Measurements from ENCODE around the gene FRMD8. TPM values are rescaled to one million over a fixed set of nuclear protein-coding genes. Genes with fewer than 3 reads are reported as not detected.

Gene FRMD8
- total RNA-seq, 2 donors from 2014 or later, result 27.4 to 29.6 TPM

DNA sequence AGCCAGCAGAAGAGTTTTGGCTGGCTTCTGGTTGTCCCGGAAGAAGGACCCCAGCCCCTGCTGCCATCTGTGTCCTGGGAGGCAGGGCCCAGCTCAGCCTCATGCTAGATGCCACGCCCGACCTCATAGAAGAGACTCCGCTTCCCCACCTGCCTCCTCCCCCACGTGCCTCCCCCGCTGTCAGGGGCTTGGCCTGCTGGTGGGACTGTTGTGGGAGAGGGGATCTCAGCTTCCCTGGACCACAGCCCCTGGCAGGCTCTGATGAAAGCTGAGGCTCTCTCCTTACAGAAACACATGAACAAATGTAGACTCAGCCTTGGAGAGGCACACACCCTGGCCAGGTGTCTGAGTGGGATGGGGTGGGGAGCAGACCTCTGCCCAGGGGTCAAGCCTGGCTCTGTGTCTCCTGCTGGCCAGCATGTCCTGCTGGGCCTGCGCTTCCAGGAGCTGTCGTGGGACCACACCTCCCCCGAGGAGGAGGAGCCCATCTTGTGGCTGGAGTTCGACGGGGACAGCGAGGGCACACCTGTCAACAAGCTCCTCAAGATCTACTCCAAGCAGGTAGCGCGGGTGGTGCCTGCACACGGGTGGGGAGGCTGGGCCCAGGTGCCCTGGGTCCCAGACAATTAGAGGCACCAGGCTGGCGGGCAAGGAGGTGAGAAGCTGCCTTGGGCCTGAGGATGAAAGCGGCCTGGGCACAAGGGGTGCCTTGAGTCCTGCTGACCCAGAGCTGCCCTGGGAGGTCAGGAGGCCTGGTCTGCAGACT lies 14.1 kb downstream of the FRMD8 start:
- H3K4me3 Mint-ChIP-seq, result no peak overlapping the region
- no peak overlapping the region for H3K27ac Mint-ChIP-seq
- H3K36me3 Mint-ChIP-seq (ENCODE audit: low read depth), result peaks cover 49% of the 10 kb centered on the region
- H3K9ac ChIP-seq (ENCODE audit: extremely low read depth, low read length, poor library complexity, severe bottlenecking), result no peak overlapping the region
- WGBS, 2 experiments (ENCODE audit: insufficient coverage in 1 of 2, insufficient read length in 1 of 2), result 92 to 94% methylated on average over 7 to 16 of the region's 17 CpGs
- no peaks in the 10 kb centered on the region for H3K9me3 Mint-ChIP-seq
- no peak overlapping the region for H3K27ac ChIP-seq (ENCODE audit: low read depth, low read length)
- TF ChIP-seq, protein P1, sequence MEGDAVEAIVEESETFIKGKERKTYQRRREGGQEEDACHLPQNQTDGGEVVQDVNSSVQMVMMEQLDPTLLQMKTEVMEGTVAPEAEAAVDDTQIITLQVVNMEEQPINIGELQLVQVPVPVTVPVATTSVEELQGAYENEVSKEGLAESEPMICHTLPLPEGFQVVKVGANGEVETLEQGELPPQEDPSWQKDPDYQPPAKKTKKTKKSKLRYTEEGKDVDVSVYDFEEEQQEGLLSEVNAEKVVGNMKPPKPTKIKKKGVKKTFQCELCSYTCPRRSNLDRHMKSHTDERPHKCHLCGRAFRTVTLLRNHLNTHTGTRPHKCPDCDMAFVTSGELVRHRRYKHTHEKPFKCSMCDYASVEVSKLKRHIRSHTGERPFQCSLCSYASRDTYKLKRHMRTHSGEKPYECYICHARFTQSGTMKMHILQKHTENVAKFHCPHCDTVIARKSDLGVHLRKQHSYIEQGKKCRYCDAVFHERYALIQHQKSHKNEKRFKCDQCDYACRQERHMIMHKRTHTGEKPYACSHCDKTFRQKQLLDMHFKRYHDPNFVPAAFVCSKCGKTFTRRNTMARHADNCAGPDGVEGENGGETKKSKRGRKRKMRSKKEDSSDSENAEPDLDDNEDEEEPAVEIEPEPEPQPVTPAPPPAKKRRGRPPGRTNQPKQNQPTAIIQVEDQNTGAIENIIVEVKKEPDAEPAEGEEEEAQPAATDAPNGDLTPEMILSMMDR (conservative IDR thresholded peaks at IDR 0.05), result no peak
- H3K36me3 ChIP-seq (ENCODE audit: control insufficient read depth, insufficient read depth, low read length), result peaks cover 19% of the 10 kb centered on the region
- no peaks in the 10 kb centered on the region for H3K27me3 Mint-ChIP-seq (ENCODE audit: insufficient read depth)
- no peak overlapping the region for H3K4me3 ChIP-seq (ENCODE audit: low read length)
- H3K9me3 ChIP-seq (ENCODE audit: control insufficient read depth, low read length), result no peaks in the 10 kb centered on the region
- peaks cover 4% of the 10 kb centered on the region for H3K4me1 Mint-ChIP-seq
- DNase-seq, result no peak
- H3K27me3 ChIP-seq (ENCODE audit: control insufficient read depth, insufficient read depth, low read length, poor library complexity, severe bottlenecking), result no peaks in the 10 kb centered on the region
- no peaks in the 10 kb centered on the region for H3K4me1 ChIP-seq (ENCODE audit: control insufficient read depth, insufficient read depth, low read length)

- Histone ChIP-seq H3K27me3 (ENCODE audit: control insufficient read depth, insufficient read depth, low read length, poor library complexity, severe bottlenecking) (no peaks in the 10 kb centered on the region), H3K27ac (ENCODE audit: low read depth, low read length) (no peak overlapping the region), H3K4me3 (ENCODE audit: low read length) (no peak overlapping the region), H3K9ac (ENCODE audit: extremely low read depth, low read length, poor library complexity, severe bottlenecking) (no peak overlapping the region), H3K36me3 (ENCODE audit: control insufficient read depth, insufficient read depth, low read length) (peaks cover 22% of the 10 kb centered on the region), H3K9me3 (ENCODE audit: control insufficient read depth, low read length) (no peaks in the 10 kb centered on the region), H3K4me1 (ENCODE audit: control insufficient read depth, insufficient read depth, low read length) (no peaks in the 10 kb centered on the region)
- Mint-ChIP-seq H3K36me3 (ENCODE audit: low read depth) (peaks cover 52% of the 10 kb centered on the region), H3K4me1 (peaks cover 4% of the 10 kb centered on the region), H3K9me3 (no peaks in the 10 kb centered on the region), H3K27ac (no peak overlapping the region), H3K27me3 (ENCODE audit: insufficient read depth) (no peaks in the 10 kb centered on the region), H3K4me3 (no peak overlapping the region)
- 71 to 84% methylated on average over 3 to 16 of the region's 16 CpGs for WGBS, 2 experiments (ENCODE audit: insufficient coverage in 1 of 2, insufficient read length in 1 of 2)
- TF ChIP-seq, protein P1 (conservative IDR thresholded peaks at IDR 0.05), result no peak
- DNase-seq, result no peak
Observed at GRCh38 chr11:65401073-65401802, 14.8 kb downstream of the FRMD8 start.

GRCh38 chr11:65401803-65402248 lies 15.4 kb downstream of the FRMD8 start:
- Histone ChIP-seq H3K27ac (ENCODE audit: low read depth, low read length) (no peak overlapping the region), H3K4me3 (ENCODE audit: low read length) (no peak overlapping the region), H3K36me3 (ENCODE audit: control insufficient read depth, insufficient read depth, low read length) (peaks cover 22% of the 10 kb centered on the region), H3K27me3 (ENCODE audit: control insufficient read depth, insufficient read depth, low read length, poor library complexity, severe bottlenecking) (no peaks in the 10 kb centered on the region), H3K9me3 (ENCODE audit: control insufficient read depth, low read length) (no peaks in the 10 kb centered on the region), H3K4me1 (ENCODE audit: control insufficient read depth, insufficient read depth, low read length) (no peaks in the 10 kb centered on the region), H3K9ac (ENCODE audit: extremely low read depth, low read length, poor library complexity, severe bottlenecking) (no peak overlapping the region)
- Mint-ChIP-seq H3K4me3 (no peak overlapping the region), H3K4me1 (peaks cover 4% of the 10 kb centered on the region), H3K36me3 (ENCODE audit: low read depth) (peaks cover 52% of the 10 kb centered on the region), H3K27ac (peak overlapping the region; percentile 44), H3K9me3 (no peaks in the 10 kb centered on the region), H3K27me3 (ENCODE audit: insufficient read depth) (no peaks in the 10 kb centered on the region)
- WGBS, 2 experiments (ENCODE audit: insufficient coverage in 1 of 2, insufficient read length in 1 of 2), result 89 to 92% methylated on average over 8 to 9 of the region's 10 CpGs
- TF ChIP-seq, protein P1 (conservative IDR thresholded peaks at IDR 0.05), result no peak
- DNase-seq, result no peak

Measured in endodermal cell (in vitro differentiated cells).